SW 1271 (cell line): ENCODE measurements around the gene CDADC1.
"Not testable (repeated sequence)": the region's sequence is repeated elsewhere in the genome, so short reads cannot be mapped to it uniquely, and the experiment has no call there.

Source experiments
- DNase-seq, 2 experiments: peaks; one replicate each; lab custom pipeline; 2025; lab: John Stamatoyannopoulos, UW

The CDADC1 gene

DNA sequence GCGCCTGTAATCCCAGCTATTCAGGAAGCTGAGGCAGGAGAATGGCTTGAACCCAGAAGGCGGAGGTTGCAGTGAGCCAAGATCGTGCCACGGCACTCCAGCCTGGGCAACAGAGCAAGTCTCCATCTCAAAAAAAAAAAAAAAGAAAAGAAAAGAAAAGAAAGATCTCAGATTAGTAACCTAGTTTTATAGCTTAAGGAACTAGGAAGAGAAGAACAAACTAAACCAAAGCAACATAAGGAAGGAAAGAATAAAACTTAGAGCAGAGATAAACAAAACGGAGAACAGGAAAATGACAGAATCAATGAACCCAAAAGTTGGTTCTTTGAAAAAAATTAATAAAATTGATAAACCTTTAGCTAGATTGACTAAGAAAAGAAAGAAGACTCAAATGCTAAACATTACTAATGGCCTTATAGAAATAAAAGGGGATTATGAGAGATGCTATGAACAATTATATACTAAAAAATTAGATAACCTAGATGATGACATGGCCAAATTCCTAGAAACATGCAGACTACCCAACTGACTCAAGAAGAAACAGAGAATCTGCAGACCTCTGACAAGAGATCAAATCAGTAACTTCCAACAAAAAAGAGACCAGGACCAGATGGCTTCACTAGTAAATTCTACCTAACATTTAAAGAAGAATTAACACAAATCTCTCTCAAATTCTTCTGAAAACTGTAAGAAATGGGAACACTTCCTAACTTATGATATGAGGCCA lies 68.2 kb downstream of the CDADC1 start:
- DNase-seq = no peak

- no peak for DNase-seq
These were observed 71.8 kb downstream of the CDADC1 start for GRCh38 chr13:49319551-49319950.

GRCh38 chr13:49319951-49320350 lies 72.2 kb downstream of the CDADC1 start:
- no peak for DNase-seq

DNA sequence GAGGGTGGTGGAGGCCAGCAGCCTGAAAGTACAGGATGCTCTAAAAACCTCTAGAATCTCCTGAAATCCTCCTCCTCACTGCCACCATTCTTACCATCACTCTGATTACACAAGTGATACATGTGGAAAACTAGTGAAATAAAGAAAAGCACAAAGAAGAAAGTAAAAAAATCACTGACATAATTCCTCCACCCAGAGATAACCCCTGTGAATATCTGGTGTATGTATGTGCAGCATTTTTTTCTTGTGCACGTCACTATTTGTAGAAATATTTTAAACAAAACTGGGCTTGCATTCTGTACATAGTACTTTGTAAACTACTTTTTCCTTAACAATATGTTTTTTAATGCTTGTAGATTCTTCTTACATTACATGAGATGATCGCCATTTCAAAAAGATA lies 73.2 kb downstream of the CDADC1 start:
- DNase-seq = no peak

GRCh38 chr13:49322702-49323101 lies 75.0 kb downstream of the CDADC1 start:
- DNase-seq = no peak

- DNase-seq = no peak
These were observed 75.6 kb downstream of the CDADC1 start for GRCh38 chr13:49323344-49323743.

DNA sequence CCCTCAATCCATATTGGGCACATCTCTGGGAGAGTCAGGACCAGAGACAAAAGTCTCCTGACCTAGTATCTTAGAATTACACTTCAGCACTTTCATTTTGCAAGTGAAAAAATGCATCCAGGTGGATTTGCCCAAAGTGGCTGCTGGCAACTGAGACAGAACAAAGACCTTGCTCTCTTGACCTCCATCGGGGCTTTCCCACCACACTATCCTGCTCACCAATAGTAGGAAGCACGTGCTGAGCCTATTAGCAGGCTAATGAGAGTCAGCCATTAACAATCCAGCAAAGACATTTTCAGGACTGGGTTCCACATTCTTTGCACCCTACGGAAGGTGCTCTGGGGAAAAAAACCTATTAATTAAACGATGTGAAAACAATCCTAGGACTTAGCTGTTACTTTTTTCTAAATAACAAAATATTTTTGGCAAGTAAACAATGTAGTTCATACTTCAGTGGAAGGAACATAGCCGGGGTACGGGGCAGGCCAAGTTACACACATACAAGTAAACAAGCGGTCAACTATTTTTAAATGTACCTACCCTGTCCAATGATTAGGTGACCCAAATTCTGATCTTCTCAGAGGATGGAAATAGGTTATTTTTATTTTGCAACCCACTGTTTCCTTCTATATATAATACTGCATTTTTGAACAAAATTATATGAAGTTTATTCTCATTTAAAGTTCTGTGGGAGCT lies 78.6 kb downstream of the CDADC1 start:
- DNase-seq = no peak

GRCh38 chr13:49327145-49327544 lies 79.4 kb downstream of the CDADC1 start:
- not testable (repeated sequence) for DNase-seq

DNA sequence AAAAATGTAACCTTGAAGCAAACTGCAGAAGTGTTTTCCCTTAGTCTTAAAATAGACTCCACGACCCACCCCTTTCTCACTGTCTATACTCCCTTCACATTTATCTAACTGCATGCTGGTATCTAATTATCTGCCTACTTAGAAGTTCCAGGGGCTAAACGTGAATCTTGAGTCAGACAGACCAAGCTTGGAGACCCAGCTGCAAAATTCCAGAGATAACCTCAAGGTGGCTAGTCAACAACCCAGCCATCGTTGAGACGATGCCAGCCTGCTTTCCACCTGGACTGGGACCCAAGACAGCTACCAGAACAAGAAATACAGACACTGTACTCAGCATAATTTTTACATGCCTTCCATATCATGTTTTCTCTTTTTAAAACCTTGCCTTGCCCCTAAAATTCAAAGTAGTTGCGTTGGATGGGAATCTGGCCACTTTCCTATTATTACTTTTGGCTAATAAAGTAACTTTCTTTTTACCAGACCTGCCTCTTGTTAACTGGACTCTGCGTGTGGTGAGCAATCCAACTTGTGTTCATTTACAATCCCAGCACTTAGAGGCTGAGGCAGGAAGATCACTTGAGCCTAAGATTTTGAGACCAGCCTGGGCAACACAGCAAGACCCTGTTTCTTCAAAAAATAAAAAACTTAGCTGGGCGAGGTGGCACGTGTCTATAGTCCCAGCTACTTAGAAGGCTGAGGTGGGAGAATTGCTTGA lies 82.3 kb downstream of the CDADC1 start:
- DNase-seq = no peak

DNA sequence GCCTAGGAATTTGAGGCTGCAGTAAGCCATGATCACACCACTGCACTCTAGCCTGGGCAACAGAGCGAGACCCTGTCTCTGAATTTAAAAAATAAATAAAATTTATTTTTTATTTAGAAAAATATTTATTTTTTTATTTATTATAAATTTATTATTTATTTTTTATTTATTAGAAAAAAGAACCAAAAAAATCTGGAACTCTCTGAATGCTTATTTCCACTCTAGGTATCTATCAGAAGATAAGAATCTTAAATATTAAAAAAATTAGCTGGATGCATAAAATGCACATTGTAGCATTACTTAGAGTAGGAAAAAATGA lies 82.8 kb downstream of the CDADC1 start:
- no peak for DNase-seq

DNA sequence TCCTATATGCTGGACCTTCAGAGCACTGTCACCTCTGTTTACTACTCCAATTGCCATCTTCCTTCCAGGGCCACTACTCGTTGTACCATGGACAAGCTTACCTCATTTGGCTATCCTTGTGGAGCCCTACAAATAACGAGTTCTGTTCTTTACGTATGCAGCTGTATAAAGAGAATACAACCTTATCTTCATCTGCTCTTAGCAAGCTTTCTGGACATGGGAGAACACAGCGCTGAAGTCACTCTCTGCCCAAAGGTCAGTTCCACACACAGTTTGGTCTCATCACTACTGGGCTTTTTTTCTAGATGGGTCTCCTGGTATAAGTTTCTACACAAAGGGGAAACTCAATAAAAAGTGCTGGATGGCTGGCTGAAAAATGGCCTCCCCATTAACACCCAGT lies 88.9 kb downstream of the CDADC1 start:
- no peak for DNase-seq

GRCh38 chr13:49340161-49340560 lies 92.4 kb downstream of the CDADC1 start:
- no peak for DNase-seq

GRCh38 chr13:49341517-49341916 lies 93.8 kb downstream of the CDADC1 start:
- no peak for DNase-seq

- no peak for DNase-seq
These were observed 94.2 kb downstream of the CDADC1 start for GRCh38 chr13:49341941-49342340.

GRCh38 chr13:49342454-49342853 lies 94.7 kb downstream of the CDADC1 start:
- DNase-seq = no peak
